NOMO-1 (cell line): ENCODE data around the gene AMPD2.
"Not testable (repeated sequence)": the region's sequence is repeated elsewhere in the genome, so short reads cannot be mapped to it uniquely, and the experiment has no call there.

Source experiments
- DNase-seq, 2 experiments: peaks; one replicate each; lab custom pipeline; 2025; ENCODE audit not compliant: unreplicated experiment in 2 of 2; lab: John Stamatoyannopoulos, UW

AMPD2 gene

DNA sequence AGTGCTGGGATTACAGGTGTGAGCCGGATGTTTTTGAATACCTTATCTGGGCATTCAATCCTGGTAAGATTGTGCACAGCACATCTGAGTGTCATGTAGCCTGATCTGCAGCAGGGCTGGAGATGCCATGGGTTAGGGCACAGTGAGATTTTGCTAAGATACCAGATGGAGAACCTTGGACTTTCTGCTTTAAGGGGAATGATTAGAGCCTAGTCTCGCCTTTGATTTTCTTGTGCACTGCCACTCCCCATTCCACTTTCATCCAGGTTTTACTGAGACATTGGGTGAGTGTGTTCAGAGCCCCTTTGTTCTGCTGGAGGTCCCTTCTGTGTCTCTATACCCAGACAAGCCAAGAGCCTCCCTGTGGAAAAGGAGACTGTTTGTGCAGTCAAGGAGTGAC lies 54.2 kb downstream of the AMPD2 start:
- DNase-seq = not testable (repeated sequence)

DNA sequence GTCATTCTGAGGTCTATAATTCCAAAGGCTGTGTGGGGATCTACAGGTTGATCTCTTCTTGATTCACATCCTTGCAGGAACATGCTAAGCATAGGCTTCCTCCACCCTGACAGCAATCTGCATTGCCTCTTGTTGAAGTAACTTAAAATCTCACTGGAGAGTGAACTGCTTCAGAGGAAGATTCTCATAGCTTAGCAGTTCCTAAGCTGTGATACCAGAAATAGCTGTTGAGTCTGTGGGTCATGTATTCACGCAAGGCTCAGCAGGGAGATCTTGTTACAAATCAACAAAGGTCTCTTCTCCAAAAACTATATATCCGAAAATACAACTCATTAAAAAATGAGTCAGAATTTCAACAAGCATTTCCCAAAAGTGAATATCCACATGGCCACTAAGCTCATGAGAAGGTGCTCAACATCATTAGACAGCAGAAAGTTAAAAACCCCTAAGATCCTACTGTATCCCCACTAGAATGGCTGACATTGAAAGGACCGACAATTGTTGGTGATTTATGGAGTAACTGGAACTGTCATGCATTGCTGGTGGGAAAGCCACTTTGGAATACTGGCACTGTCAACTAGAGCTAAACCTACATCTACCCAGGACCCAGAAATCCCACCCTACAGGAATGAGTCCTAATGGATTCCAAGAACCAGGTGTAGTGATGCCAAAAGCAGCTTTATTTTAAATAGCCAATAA lies 57.2 kb downstream of the AMPD2 start:
- not testable (repeated sequence) for DNase-seq

DNA sequence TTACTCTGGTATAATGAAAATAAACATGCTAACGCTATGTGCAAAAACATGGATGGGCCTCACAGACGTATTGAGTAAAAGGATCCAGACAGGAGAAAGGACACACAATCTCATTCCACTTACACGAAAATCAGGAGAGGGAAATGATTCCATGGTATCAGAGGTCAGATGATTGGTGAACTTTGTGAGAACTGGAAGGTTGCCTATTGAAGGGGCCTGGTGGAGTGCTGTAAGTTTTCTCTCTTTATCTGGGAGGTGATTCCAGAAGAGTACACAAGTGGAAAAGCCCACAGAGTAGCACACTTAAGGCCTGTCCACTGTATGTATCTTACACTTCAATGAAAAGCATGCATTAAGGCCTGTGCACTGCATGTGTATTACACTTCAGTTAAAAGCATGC lies 57.8 kb downstream of the AMPD2 start:
- DNase-seq = no peak

DNA sequence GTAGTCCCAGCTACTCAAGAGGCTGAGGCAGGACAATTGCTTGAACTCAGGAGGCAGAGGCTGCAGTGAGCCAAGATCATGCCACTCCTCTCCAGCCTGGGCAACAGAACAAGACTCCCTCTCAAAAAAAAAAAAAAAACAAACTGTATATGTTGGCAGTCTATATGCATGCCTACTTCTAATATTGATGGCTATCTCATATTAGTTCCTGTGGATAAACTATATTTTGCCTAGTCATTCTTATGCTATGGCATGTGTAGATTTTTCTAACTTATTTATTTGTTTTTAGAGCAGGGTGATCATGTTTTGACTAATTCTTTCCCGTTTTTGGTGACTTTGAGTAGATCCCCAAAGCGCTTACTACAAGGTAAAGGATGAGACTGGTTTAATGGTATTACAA lies 59.0 kb downstream of the AMPD2 start:
- DNase-seq = not testable (repeated sequence)
